Activated CD4-positive, alpha-beta T cell treated with anti-CD3 and anti-CD28 coated beads, Interleukin-2, amount 50 U/mL, for 24 hours (primary cell): ENCODE results near the gene IDH2.

Experiments used
- DNase-seq, 2 donors: peaks; one replicate each; pipeline ENCODE4 v3.0.0-alpha.2; 2020; ENCODE audit warnings: low read depth in 1 of 2, low spot score in 1 of 2

IDH2 gene

DNA sequence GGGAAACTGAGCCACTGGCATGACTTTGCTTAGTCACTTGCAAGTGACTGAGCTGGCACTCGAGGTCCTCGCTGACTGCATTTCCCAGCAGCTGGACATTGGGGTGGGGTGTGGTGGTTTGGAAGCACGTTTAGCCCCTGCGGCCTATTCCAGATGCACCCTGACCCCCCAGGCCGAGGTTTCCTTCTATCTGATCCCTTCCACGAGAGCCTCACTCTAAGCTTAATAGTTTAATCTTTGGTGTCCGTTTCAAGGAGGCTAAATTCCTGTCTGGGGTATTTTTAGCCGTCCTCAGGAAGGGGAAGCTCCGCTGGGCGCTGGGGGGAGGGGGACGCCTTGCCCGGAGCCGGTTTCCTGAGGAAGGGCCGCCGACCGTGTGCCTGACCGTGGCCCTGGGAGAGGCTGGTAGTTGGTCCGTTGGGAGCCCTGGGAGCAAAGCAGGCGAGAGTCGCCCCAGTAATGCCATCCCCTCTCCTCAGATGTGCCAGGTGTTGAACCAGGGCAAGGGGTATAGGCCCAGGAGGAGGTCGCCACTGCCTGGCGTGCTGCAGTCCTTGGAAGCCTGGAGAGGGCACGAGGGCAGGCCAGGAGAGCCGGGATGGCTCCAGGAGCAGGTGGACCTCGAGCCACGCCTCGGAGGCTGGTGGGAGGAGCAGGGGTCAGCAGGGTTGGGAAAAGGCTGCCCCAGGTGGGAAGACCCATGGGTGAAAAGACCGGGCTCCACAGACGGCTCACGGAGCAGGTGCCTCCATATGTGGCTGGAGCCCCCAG, 37.2 kb downstream of the IDH2 start:
- no peak for DNase-seq

DNA sequence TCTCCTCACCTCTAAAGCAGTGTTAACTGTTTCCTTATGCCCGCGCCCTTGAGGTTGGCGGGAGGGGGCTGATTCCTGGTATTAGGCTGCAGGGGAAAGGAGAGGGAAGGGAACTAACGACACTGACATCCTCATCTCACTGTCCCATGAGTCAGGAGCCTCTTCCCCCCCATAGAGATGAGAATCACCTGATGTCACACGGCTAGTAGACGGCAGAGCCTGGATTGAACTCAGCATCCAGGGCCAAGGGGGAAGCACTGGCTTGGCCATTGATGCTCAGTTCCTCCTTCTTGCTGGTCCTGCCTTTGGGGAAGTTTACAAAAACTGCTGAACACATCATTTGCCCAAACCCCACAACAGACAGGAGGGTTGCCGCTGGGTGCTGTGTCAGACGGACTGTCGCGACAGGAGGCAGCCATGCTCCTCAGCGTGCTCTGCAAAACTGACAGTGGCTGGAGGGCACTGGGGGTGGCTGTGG, 38.5 kb downstream of the IDH2 start:
- no peak for DNase-seq

DNA sequence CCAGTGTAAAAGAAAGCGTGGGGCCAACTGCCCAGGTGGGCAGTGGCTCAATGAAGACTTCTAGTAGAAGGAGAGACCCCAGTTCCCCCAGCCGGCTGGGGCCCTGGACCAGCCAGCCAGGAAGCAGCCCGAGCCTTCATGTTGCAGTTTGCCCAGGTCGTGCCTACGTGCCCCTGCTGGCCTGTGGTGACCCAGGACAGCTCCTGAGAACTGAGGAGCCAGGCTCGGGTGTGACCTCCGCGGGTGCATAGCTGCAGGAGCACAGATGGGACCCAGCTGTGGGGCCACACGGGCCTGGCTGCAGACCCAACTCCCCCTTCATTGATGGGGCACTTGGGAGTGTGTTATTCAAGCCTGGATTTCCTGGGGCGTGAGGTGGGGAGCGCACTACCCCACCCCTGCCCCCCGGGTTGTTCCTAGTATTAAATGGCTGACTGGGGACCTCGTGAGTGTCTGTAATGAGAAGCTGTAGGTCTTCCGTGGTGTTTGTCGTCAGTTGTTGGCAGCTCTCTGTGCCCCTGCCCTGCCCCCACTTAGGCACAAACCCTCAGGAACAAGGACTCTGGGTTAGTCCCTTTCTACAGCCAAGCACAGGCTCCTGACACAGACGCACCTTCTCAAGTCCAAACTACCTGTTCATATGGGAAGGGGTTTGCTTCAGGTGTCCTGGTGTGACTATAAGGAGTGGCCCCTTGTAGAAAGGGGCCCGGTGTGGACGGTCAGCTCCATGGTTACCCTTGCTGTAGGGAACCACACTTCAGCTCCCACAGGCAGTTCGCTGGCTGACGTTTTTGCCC, 39.1 kb downstream of the IDH2 start:
- no peak for DNase-seq

DNA sequence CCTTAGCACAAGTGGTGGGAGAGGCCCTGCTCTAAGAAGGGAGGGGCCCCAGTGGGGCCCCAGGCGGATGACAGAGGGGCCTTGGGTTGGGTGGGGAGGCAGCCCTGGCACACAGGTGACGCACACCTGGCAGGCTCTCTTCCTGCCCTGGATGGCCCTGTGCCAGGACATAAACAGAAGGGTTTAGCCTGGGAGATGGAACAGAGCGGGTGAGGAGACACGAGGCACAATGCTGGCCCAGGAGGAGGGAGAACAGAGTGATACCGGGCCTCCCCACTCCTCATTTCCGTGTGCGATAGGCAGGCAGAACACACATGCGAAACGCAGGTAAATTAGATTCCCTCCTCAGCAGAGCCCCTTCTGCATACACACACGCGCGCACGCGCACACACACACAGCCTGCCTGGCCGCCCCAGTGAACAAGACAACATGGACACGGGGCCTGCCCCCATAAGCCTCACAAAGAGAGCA, 39.8 kb downstream of the IDH2 start:
- DNase-seq, result no peak

DNA sequence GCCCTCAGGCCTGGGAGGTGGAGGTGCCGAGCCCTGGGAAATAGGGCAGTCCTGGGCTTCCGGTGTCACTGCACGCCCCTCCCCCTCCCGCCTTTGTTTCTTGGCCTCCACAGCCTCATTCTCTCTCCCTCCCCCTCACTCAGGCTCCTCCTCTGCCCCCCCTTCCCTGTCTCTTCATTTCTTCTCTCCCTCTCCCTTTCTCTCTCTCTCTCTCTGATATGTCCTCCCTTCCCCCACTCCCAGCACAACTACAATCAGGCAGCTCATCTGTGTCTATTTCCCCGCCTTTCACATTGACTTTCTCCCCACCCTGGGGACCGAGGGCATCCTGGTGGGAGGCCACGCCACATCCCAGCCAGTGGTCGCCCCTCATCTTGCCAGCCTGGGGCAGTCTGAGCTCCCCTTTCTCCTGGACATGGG, 40.2 kb downstream of the IDH2 start:
- DNase-seq, result no peak

DNA sequence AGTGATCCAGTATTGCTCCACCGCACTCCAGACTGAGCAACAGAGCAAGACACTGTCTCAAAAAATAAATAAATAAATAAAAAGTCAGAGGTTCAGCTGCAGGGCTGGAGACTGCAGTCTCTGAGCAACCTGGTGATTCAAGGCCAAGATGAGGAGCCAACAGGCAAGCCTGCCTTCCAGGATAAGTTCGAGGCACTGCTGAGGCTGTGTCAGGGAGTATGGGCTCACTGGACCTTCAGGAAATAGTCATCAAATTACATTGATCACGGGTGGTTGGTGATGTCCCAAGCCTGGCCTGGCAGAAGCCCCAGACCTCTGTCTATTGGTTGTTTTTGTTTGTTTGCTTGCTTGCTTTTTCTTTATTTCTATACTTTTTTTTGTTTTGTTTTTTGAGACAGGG, 41.5 kb downstream of the IDH2 start:
- DNase-seq, result no peak

DNA sequence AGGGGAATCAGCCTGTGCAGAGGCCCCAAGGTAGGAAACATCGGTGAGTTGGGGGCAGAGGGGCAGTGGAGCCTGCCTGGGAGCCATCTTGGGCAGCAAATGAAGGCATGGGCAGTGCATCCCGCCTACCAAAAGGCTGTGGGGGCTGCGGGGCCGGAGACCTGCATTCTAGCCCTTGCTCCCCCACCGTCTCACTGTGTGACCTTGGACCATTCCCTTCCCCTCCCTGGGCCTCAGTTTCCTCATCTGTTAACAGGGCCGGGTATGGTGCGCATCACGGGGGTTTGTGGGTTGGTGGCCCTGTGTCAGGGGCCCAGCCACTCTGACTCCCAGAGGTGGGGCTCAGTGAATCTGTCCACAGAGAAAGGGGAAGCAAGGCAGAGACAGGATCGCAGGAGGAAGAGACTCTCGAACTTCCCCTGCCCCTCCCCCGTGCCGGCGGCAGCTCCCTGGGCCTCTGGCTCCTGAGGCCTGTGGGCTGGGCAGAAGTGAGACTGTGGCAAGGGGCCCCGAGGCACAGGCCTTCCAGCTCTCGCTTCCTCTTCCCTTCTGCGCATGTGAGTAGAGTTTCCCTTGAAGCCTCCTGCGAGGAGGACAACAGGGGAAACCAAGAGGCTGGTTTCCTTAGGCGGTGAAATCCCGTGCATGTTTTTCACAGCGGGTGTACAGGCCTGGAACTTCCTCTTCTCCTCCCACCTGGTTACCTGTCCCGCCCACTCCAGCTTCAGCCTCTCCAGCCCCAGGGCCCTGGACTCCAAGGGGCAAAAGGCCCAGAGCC, 42.9 kb downstream of the IDH2 start:
- DNase-seq, result peak; percentile 56 to 73

DNA sequence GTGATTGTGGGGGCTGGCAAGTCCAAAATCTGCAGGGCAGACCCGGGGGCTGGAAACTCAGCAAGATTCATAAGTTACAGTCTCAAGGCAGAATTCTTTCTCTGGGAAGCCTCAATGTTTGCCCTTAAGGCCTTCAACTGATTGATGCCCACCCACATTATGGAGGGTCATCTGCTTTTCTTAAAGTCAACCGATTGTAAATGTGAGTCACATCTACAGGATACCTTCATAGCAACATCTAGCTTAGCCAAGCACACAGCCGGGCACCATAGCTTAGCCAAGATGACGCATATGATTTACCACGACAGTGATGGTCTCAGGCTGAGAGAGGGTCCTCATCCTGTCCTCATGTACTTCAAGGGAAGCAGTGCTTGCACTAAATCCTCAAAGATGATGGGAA, 43.5 kb downstream of the IDH2 start:
- no peak for DNase-seq

DNA sequence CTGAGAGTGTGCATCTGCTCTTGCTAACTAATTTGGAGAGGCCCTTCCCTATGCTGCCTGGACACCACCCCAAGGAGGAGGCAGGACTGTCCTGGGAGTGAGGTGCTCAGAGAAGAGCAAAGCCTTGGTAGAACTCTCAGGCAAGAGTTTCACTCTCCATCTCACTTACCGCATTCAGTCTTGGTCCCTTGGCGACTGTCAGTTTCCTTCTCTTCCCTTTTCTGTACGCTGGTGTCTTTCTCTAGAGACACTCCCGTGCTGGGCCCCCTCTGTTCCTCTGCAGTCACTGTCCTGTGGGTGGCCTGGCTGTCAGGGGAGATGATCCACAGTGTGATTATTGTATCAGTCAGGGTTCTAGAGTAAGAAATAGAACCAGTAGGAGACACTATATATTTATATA, 44.0 kb downstream of the IDH2 start:
- DNase-seq, result no peak

DNA sequence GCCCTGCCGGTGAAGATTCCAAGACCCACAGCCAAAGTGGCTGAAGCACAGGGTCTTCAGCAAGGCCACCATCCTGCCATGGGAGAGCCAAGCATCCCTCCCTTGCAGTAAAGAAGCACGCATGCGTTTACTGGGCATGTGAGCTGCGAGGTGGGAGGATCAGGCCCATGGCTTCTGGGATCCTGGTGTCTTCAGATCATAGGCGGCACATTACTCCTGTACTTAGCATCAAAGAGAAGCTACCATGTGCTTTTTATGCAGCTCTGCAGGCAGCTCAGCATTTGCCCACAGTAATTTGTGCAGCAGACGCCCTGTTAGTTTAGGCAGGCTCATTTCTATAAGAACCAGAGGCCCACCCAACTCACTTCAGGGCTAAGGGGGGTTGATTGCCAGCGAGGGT, 45.7 kb downstream of the IDH2 start:
- DNase-seq, result no peak

DNA sequence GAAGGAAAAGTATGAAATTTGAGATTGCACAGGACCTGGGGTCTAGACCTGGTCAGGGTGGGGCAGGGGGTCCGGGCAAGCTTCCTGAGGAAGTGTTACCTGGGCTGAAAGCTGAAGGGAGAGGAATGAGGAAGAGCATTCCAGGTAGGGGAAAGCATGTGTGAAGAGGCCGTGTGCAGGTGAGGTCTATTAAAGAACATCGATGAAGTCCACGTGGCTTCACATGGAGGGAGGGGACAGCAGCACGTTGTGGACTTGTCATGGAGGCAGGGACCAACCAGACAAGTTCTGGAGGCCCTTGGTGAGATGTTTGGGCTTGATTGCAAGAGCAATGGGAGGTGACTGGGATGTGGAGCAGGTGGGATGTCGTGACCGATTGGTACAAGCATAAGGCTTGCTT, 47.1 kb downstream of the IDH2 start:
- DNase-seq, result no peak

DNA sequence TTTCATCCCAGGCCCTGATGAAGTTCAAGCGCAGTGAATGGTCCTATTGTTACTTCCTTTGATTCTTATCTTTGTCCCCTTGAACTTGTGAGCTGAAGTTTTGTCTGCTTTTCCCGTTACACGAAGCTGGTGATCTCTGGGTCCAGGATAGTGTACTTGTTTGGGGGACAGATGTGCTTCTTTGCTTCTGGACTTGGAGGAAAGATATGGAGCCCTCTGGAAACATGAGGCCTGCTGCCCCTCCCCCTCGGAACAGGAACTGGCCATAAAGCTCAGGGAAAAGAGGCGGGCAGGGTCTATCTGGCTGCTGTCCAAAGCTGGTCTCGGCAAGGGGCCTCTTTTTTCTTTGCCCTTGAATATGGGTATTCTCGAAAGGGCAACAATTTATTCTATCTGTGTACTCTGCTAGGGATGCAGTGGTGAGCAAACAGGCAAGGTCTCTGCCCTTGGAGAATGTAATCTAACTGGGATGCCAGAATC, 47.6 kb downstream of the IDH2 start:
- DNase-seq, result no peak

DNA sequence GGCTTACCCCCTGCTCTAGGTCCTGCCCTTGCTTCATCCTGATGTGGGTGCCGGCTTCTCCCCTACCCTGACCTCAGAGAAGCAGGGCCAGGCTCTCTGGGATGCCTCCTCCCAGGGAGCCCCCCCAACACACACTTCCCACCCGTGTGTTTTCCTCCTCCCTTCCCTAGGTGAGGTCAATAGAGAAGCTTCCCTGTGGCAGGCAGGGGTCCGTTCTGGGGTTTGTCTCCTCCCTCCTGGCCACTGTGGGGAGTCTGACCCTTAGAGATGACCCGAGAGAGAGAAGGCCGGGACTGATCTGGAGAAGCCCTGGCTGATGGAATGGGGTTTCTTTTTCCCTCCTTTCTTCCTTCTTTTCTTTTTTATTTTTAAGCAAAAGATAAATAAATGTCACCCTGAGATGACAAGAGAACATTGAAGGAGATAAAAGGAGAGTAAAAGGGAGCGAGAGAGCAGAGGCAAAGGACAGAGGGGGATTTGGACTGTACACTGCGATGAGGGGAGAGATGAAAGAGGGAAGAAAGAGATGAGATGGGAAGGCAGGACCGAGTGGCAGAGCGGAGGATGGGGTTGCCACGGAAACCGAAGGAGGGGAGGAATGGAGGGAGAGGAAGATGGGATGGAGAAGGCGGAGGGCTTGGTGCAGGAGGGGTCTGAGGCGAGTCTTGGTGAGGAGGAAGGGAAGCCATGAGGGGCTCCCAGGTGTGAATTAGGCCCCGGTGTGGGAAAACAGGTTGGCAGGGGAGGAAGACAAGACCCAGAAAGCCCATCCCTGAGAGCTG, 48.4 kb downstream of the IDH2 start:
- DNase-seq, result no peak

DNA sequence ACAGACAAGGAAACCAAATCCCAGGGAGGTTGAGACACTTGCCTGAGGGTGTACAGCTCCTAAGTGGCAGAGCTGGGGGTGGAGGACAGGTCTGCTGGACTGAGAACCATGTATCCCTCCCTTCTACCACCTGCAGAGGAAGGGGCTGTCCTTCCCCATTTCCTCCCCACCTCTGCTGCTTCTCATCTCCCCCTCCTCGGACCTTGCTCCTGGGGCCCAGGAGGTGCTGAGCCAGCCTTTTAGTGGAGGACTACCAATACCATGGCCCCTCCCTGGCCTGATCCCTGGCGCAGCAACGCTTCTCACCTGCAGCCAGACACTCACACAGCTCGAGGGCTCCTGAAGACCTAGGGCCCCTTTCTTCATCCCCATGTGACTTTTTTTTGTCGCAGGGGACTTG, 50.4 kb downstream of the IDH2 start:
- DNase-seq, result no peak

DNA sequence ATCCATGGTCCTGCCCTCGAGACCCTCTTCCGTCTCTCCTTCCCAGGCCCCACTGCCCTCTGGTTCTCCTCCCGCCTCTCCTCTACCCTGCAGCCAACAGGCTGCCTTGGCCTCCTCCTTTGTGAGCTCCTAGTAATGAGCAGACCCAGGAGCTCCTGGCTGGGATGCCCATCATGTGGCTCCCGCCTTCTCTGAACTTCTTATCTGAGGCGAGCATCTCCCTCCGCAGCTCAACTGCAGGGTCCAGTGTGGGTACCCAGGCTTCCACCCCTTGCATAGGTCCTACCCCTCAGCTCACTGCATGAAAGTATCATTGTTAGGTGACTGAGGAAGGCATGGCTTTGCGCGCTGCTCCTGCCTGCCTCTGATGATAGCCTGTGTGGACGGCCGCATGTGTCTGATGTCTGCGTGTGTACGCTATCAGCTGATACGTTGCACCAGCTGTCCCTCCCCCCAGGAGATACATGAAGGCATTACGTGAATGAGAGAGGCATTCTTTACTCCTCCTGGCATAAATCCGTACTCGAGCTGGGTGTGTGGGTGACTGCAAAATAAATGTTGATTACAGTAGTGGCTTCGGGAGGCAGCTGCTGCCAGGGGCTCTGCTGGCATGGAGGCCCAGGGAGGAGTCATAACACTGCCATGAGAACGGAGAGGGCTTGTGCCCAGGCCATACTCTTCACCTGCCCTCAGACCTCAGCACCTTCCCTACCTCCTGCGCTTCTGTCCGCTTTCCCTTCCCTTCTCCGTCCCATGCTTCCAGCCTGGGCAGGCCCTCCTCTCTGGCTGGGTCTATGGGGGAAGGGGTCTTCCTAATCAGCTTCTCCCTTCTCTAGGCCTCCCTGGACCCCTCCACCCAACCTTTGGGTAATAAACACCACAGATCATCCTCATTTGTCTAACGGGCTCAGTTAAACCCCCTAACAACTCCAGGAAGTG, 52.3 kb downstream of the IDH2 start:
- DNase-seq, result no peak

DNA sequence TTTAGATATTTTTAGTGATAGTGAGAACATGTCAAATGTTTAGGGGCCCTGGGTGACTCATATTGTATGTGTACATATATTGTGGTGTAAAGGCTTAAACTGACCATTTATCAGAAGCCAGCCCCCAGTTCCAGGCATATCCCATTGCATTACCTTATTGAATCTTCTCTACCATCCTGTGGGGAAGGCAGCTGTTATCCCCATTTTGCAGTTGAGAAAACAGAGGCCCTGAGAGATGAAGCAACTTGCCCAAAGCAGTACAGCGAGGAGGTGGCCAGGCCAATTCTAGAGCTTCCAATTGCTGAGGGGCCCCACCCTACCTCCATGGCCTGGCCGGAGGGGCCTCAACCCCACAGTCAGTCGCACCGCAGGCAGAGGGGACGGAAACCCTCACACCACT, 53.2 kb downstream of the IDH2 start:
- no peak for DNase-seq

DNA sequence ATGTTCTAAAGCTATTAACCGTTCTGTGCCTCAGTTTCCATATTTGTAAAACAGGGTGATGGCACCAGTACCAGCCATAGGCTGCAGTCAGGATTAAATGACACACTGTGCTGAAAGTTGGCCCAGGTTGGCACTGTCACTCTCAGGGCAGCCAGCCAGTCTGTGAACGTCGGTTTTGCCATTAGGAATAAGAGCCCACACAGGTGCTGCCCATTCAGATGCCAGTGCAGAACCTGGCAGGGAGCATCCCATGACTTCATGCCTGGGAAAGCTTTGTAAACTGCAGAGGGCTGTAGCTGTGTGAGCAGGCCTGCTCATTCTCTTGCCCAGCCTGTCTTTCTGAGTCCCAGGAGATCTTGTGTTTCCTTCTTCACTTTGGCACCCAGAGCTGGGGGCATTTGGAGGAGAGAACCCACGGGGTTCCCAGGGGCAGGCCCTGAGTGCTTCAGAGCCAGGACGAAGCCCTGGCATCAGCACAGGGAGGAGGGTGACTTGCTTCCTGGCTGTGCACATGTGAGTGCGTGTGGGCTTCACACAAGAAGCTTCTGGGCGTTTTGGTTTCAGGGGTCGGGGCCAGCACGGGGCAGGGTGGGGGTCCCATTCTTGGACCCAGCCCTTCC, 54.2 kb downstream of the IDH2 start:
- DNase-seq, result no peak

DNA sequence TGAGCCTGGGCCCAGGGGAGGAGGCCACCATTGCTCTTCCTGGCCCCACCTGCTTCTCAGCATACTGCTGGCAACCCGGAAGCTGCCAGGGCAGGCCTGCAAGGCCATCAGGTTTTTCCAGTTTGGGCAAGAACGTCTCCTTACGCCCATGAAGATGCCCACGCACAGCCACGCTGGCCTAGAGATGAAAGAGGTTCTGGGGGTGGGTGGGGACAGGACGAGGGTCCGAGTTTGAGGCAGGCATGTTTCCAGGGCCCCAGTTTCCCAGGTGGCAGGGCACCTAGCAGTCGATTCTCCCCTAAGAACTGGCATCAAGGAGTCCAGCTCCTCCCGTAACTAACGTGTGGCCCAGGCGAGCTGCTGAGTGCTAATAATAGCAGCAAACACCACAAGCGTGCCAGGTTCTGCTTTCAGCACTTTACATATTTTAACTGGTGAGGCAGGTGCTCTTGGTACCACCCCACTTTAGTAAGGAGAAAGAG, 55.3 kb downstream of the IDH2 start:
- no peak for DNase-seq

DNA sequence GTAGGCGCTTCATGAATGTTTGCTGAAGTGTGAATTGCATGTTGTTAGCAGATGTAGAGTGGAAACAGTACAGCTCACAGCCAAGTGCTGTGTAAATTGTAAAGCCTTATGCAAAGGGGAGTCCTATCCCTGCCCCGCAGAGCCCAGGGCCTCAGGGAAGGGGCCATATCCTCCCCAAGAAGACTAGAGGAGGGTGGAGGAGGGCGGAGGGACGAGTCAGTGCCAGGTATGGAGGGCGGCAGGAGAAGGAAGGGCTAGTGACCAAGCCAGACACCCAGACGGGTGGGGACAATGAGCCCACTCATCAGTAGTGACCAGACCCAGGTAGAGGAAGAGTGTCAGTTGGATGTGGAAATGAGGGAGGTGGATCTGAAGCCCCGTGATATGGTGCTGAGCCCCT, 56.0 kb downstream of the IDH2 start:
- no peak for DNase-seq
